AG04450 (cell line): ENCODE data around the gene DNMT3A. TPM values are rescaled to one million over a fixed set of nuclear protein-coding genes. Genes with fewer than 3 reads are reported as not detected.

Experiments
- CTCF ChIA-PET: fragments of 300-600, 350-600 bp; formaldehyde crosslinking; extraction: SDS; loops from one replicate; lab custom pipeline; 2022; ENCODE audit warnings: antibody characterized with exemption, inconsistent platforms; lab: Charles Lee
- POLR2A ChIA-PET: fragments of 350-600 bp; formaldehyde crosslinking; extraction: SDS; loops from one replicate; lab custom pipeline; 2021; ENCODE audit warnings: antibody characterized with exemption, inconsistent platforms; lab: Yijun Ruan, JAX
- DNase-seq: peaks from one replicate; pipeline ENCODE4 v3.0.0-alpha.2; 2011; ENCODE audit warnings: low read depth, low spot score
- H3K27ac ChIP-seq: one replicate; pipeline ENCODE4 v1.5.1; 2012; ENCODE audit warnings: low read depth, low read length, control low read depth
- H3K27me3 ChIP-seq: one replicate; pipeline ENCODE4 v1.6.0; 2012; ENCODE audit warnings: low read length; ENCODE audit not compliant: control insufficient read depth, insufficient read depth
- H3K4me3 ChIP-seq: 2 replicates; pipeline ENCODE4 v1.5.1; 2011; ENCODE audit warnings: mild to moderate bottlenecking, low read depth, low read length, control low read depth
- H3K9me3 ChIP-seq: 2 replicates; pipeline ENCODE4 v1.5.1; 2012; ENCODE audit warnings: low read length; ENCODE audit not compliant: control insufficient read depth, insufficient read depth
- CTCF ChIP-seq: IDR thresholded peaks from 2 replicates; pipeline ENCODE4 v1.5.1; 2011; ENCODE audit warnings: low read depth, low read length, control low read depth, inconsistent platforms
- polyA plus RNA-seq: library from polyadenylated mRNA; depleted of rRNA; stranded (reverse); fragments of >200 nt; gene quantifications from 2 replicates; pipeline ENCODE4 v1.2.3, GENCODE V29; 2011

The DNMT3A gene
- polyA plus RNA-seq, 1 experiment, result 4.1 TPM

GRCh38 chr2:25371253-25372241 is 29.8 kb upstream of the DNMT3A start:
- ChIA-PET CTCF (interaction anchor here (0.6 to 3.3 kb wide), 3 partner anchors 9 to 143 kb away, joined by 3 to 47 read pairs (median 3); no protein-coding TSS in a partner anchor), POLR2A (no interaction called here)
- DNase-seq, result no peak
- Histone ChIP-seq H3K27ac (no peak overlapping the region), H3K4me3 (no peak overlapping the region), H3K9me3 (no peaks in the 10 kb centered on the region; the same call in 1 of the 2 replicates), H3K27me3 (peaks cover 2% of the 10 kb centered on the region)
- no peak for TF ChIP-seq CTCF

- no peak for DNase-seq
- Histone ChIP-seq H3K9me3 (no peaks in the 10 kb centered on the region; the same call in 1 of the 2 replicates), H3K27ac (no peak overlapping the region), H3K4me3 (no peak overlapping the region), H3K27me3 (peaks cover 2% of the 10 kb centered on the region)
- no peak for TF ChIP-seq CTCF
- ChIA-PET CTCF (interaction anchor here (3.3 kb wide), 1 partner anchor 8 kb away, joined by 47 read pairs; no protein-coding TSS in a partner anchor), POLR2A (no interaction called here)
Observed at GRCh38 chr2:25369876-25370275, 28.2 kb upstream of the DNMT3A start.

GRCh38 chr2:25369439-25369838 is 27.7 kb upstream of the DNMT3A start:
- no peaks in the 10 kb centered on the region; the same call in 1 of the 2 replicates for H3K9me3 ChIP-seq
- no peak overlapping the region for H3K4me3 ChIP-seq
- DNase-seq, result no peak
- TF ChIP-seq CTCF, result no peak
- POLR2A ChIA-PET, result interaction anchor here (0.6 kb wide), 1 partner anchor 156 kb away, joined by 3 read pairs; no protein-coding TSS in a partner anchor
- no peak overlapping the region for H3K27ac ChIP-seq
- CTCF ChIA-PET, result no interaction called here
- peaks cover 2% of the 10 kb centered on the region for H3K27me3 ChIP-seq

- no peak overlapping the region for H3K27ac ChIP-seq
- POLR2A ChIA-PET, result interaction anchor here (0.6 kb wide), 1 partner anchor 157 kb away, joined by 3 read pairs; no protein-coding TSS in a partner anchor
- peaks cover 4% of the 10 kb centered on the region for H3K27me3 ChIP-seq
- CTCF ChIA-PET, result no interaction called here
- no peak for TF ChIP-seq CTCF
- H3K4me3 ChIP-seq, result no peak overlapping the region
- no peaks in the 10 kb centered on the region; the same call in 1 of the 2 replicates for H3K9me3 ChIP-seq
- DNase-seq, result no peak
Observed at GRCh38 chr2:25368660-25369059, 26.9 kb upstream of the DNMT3A start.

- POLR2A ChIA-PET, result no interaction called here
- H3K4me3 ChIP-seq, result no peak overlapping the region
- no peak for DNase-seq
- CTCF ChIA-PET, result interaction anchor here (1.4 kb wide), 1 partner anchor 9 kb away, joined by 5 read pairs; no protein-coding TSS in a partner anchor
- no peak for TF ChIP-seq CTCF
- peaks cover 4% of the 10 kb centered on the region for H3K27me3 ChIP-seq
- H3K9me3 ChIP-seq, result no peaks in the 10 kb centered on the region; the same call in 1 of the 2 replicates
- H3K27ac ChIP-seq, result no peak overlapping the region
Observed at GRCh38 chr2:25367296-25367695, 25.6 kb upstream of the DNMT3A start.
